ENCODE measurements around the gene SLC35G4.
A peak's percentile ranks its signal among the peaks of the same experiment; 100 is the strongest.

Gene SLC35G4

GRCh38 chr18:11570769-11571412, 38.5 kb upstream of the SLC35G4 start:
- Histone ChIP-seq H3K27me3 (ENCODE audit: insufficient read depth, low read depth, severe bottlenecking) (peaks cover 21% of the 10 kb centered on the region), H3K9me3 (ENCODE audit: severe bottlenecking) (no peaks in the 10 kb centered on the region), H3K36me3 (no peaks in the 10 kb centered on the region), H3K4me3 (ENCODE audit: low read depth, low read length) (no peak overlapping the region), H3K27ac (no peak overlapping the region)
- no peak for DNase-seq
- TF ChIP-seq CTCF (IDR thresholded peaks at IDR 0.05; ENCODE audit: low read depth, low read length) = 0 out of 2 replicates have a peak, but pooled peaks have one; percentile 15

- no peak overlapping the region for H3K27ac ChIP-seq
- H3K27me3 ChIP-seq (ENCODE audit: insufficient read depth, low read depth, severe bottlenecking) = peaks cover 13% of the 10 kb centered on the region
- H3K4me3 ChIP-seq (ENCODE audit: low read depth, low read length) = no peak overlapping the region
- H3K36me3 ChIP-seq = no peaks in the 10 kb centered on the region
- no peaks in the 10 kb centered on the region for H3K9me3 ChIP-seq (ENCODE audit: severe bottlenecking)
- no peak for TF ChIP-seq CTCF (IDR thresholded peaks at IDR 0.05; ENCODE audit: low read depth, low read length)
- no peak for DNase-seq
Measured at GRCh38 chr18:11572201-11572600, 37.2 kb upstream of the SLC35G4 start.

GRCh38 chr18:11574545-11574944, 34.9 kb upstream of the SLC35G4 start:
- Histone ChIP-seq H3K4me3 (ENCODE audit: low read depth, low read length) (no peak overlapping the region), H3K9me3 (ENCODE audit: severe bottlenecking) (no peaks in the 10 kb centered on the region), H3K27ac (no peak overlapping the region), H3K27me3 (ENCODE audit: insufficient read depth, low read depth, severe bottlenecking) (peaks cover 11% of the 10 kb centered on the region), H3K36me3 (no peaks in the 10 kb centered on the region)
- no peak for DNase-seq
- no peak for TF ChIP-seq CTCF (IDR thresholded peaks at IDR 0.05; ENCODE audit: low read depth, low read length)

- DNase-seq = no peak
- Histone ChIP-seq H3K27ac (no peak overlapping the region), H3K4me3 (ENCODE audit: low read depth, low read length) (no peak overlapping the region), H3K9me3 (ENCODE audit: severe bottlenecking) (no peaks in the 10 kb centered on the region), H3K36me3 (no peaks in the 10 kb centered on the region), H3K27me3 (ENCODE audit: insufficient read depth, low read depth, severe bottlenecking) (peaks cover 9% of the 10 kb centered on the region)
- no peak for TF ChIP-seq CTCF (IDR thresholded peaks at IDR 0.05; ENCODE audit: low read depth, low read length)
Measured at GRCh38 chr18:11577271-11578112, 31.9 kb upstream of the SLC35G4 start.

- Histone ChIP-seq H3K27ac (no peak overlapping the region), H3K27me3 (ENCODE audit: insufficient read depth, low read depth, severe bottlenecking) (peaks cover 17% of the 10 kb centered on the region), H3K9me3 (ENCODE audit: severe bottlenecking) (no peaks in the 10 kb centered on the region), H3K36me3 (no peaks in the 10 kb centered on the region), H3K4me3 (ENCODE audit: low read depth, low read length) (no peak overlapping the region)
- TF ChIP-seq CTCF (IDR thresholded peaks at IDR 0.05; ENCODE audit: low read depth, low read length) = no peak
- no peak for DNase-seq
Measured at GRCh38 chr18:11578799-11579198, 30.6 kb upstream of the SLC35G4 start.

Data from WERI-Rb-1 (cell line).